HG03045 (cell line): ENCODE results near the gene ZMYND8.
"Not testable (repeated sequence)": the region's sequence is repeated elsewhere in the genome, so short reads cannot be mapped to it uniquely, and the experiment has no call there.

Experiments used
- ATAC-seq: cut with Tn5 transposase; IDR thresholded peaks from one replicate; pipeline ENCODE4 v1.9.1; 2021; ENCODE audit warnings: mild to moderate bottlenecking, moderate library complexity; ENCODE audit not compliant: unreplicated experiment

ZMYND8 gene

GRCh38 chr20:47252879-47253307 lies 103.6 kb downstream of the ZMYND8 start:
- ATAC-seq, result no peak

GRCh38 chr20:47251154-47252020 lies 105.1 kb downstream of the ZMYND8 start:
- ATAC-seq, result no peak

DNA sequence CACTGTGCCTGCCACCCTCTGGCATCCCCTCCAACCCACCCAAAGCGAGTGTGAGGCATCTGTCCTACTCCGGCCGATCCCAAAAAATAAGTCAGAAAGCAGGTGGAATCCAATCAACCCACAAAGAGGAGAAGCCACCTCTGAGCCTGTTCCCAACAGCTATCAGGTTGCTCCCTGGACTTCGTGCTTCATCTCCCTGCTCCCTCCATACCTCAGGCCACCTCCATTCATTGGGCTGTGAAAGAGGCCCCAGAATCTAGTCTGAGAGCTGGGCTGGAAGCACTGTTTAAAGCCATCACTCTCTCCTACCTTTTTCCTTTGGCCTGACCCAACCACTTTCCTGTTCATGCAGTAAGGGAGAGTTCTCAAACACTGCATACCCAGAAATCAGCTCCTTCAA lies 106.1 kb downstream of the ZMYND8 start:
- ATAC-seq, result no peak

GRCh38 chr20:47249913-47250312 lies 106.6 kb downstream of the ZMYND8 start:
- no peak for ATAC-seq

DNA sequence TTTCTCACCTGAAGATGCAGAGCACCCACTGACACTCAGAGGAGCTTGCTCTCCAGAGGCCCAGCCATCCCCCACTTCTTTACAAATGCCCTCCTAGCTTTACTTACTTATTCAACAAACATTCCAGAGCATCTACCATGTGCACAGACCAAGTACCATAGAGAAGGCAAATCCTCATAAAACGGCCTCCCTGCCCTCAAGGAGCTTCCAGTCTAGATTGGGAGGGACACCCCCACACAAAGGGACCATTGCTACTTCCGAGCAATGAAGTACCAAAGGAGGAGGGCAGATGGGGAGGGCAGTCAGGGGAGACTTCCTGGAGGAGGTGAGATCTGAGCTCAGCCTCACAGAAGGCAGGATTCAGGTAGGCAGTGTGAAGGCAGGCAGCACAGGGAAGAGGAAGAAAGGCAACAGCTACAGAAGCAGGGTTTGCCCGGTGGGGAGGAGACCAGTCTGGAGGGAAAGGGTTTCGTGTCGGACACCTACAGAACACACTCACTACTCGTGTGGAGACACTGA lies 108.0 kb downstream of the ZMYND8 start:
- ATAC-seq, result no peak

DNA sequence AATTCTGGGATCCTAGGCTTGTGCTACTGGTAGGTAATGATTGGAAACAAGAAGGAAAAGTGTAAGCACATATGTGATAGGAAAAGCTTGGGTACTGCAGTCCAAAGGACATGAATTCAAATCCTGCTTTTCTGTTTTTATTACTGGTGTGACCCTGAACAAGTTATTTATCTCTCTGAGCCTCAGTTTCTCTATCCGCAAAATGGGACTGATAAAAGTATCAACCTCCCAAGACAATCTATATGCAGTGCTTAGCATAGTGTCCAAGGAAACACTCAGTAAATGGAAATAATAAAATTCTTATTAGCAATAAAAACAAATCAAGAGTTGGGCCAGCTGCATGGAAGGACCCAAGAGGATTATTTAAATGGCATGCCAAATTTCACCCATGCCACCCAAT lies 108.5 kb downstream of the ZMYND8 start:
- no peak for ATAC-seq

- ATAC-seq, result no peak
These were observed 110.3 kb downstream of the ZMYND8 start for GRCh38 chr20:47246061-47246777.

DNA sequence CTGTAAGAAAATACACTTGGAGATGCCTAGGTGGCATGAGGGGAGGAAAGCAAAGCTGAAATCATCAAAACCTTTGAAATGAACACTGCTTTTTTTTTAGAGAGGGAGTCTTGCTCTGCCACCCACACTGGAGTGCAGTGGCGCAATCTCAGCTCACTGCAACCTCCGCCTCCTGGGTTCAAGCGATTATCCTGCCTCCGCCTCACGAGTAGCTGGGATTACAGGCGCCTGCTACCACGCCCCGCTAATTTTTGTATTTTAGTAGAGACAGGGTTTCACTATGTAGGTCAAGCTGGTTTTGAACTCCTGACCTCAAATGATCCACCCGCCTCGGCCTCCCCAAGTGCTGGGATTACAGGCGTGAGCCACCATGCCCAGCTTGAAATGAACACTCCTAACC lies 111.3 kb downstream of the ZMYND8 start:
- not testable (repeated sequence) for ATAC-seq

GRCh38 chr20:47244451-47244850 lies 112.0 kb downstream of the ZMYND8 start:
- no peak for ATAC-seq

DNA sequence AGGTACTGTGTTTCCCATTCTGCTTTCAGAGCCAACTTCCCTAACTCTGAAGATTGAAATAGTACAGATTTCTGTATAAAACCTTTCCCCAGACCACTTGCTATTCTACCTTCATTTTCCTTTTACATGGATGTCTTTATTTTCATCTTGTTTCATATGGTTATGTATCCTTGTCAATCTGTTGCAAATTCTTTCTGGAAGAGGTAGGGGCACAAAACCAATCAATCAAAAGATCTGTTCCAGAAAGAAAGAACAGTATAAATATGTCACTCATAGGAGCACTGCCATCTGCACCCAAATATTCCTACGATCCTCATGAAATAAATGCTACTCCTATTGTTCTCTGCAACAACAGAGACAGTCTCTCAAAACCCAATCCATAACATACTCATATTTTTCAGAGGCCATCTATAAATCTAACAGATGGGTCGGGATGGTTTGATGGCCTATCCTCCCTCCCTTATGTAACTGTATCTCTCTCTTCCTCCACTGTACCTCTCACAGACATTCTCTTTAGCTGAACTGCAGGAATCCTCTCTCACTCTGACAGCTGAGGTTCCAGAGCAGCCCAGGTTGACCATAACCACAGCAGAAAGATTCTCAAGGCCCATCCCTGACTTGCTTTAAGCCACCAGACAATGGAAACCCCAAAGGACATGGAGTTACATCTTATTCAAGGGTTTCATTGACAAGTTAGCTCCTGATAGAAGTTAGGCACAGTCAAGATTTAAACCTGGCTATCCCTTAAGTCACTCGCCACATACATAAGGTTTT lies 112.8 kb downstream of the ZMYND8 start:
- ATAC-seq, result no peak

GRCh38 chr20:47243003-47243402 lies 113.5 kb downstream of the ZMYND8 start:
- no peak for ATAC-seq

DNA sequence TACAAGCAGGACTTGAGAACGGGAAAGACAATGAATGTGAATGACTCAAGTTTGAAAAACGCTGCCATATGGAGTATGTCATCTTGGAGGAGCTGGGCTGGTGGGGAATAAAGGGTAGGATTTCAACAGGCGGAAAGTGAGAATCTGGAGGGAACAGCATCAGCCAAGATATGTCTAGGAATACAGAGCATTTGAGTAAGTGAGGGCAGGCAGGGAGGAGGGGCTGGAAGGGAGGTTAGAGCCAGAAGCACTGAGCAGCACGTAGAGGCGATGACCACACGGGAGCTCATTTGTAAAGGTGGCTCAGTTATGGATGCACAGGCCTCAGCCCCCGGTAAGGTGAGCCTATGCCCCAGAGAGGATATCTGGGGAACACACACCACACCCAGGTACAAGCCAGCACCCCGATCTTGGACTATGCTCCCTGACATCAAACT lies 115.1 kb downstream of the ZMYND8 start:
- no peak for ATAC-seq

- not testable (repeated sequence) for ATAC-seq
These were observed 116.4 kb downstream of the ZMYND8 start for GRCh38 chr20:47240096-47240495.

DNA sequence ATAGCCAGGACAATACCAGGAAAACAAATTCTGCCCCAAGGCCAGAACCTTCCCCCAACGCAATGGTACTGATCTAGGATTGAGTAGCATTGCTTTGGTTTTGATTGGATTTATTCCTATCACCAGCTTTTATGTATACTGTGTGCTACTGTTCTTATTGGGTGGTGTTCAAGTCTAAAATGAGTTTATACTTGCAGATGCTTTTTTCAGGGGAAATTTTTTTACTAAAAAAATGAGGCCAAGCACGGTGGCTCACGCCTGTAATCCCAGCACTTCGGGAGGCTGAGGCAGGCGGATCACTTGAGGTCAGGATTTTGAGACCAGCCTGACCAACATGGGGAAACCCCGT lies 116.8 kb downstream of the ZMYND8 start:
- ATAC-seq, result no peak

DNA sequence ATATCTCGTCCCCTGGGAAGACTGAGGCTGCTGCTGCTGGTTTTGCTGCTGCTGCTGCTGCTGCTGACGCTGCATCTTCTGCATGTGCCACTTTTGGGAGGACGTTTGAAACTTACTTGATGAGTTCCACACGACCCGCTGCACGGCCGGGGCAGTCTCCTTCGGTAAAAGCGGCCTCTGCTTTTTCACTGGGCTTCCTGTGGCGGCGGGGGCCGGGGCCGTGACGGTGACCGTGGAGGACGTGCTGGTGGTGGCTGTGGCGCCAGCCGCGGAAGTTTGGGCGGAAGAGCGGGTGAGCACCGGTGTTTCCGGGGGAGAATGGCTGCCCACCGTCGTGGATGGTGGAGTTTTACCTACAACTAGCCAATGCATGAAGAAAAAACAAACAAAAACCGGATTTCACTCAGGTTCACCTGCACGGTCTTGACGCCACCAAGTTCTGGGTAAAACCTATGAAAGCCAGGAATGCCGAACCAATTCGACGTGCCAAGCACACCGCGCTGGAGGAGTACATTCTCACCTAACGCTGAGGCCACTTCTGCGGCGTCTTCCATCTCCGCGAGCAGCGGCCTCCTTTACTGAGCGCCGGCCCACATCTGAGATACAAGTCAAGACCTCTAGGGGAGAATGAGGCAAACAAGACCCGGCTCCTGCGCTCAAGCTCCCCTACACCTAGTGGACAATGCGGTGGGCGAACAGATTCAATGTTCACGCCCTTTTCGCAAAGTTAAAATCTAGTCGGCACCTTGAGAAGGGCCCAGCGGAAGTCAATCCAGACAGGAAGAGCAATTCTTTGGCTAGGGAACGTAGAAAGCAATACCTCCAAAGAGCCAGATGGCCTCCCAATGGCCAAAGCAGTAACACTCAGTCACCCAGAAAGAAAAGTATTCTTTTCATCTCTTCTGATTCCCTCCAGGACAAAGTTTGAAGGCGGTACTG lies 117.5 kb downstream of the ZMYND8 start:
- ATAC-seq, result no peak

GRCh38 chr20:47237715-47238114 lies 118.8 kb downstream of the ZMYND8 start:
- ATAC-seq, result no peak

DNA sequence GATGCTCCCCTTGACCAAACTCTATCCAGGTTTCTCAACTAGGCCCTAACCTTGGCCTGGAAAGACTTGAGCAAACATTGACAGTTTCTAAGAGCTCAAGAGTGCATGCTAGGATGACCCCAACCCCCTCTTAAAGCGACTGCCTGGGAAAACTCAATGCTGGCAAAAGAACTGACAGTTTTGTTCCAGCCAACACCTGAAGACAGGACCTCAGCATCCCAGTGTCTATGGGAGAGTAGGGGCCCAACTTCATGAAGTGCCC lies 119.9 kb downstream of the ZMYND8 start:
- ATAC-seq, result no peak

- ATAC-seq, result no peak
These were observed 120.5 kb downstream of the ZMYND8 start for GRCh38 chr20:47235853-47236638.

- ATAC-seq, result no peak
These were observed 121.4 kb downstream of the ZMYND8 start for GRCh38 chr20:47235111-47235510.
